Thyroid gland (tissue), 4 donors: ENCODE measurements around the gene DVL2. TPM values are rescaled to one million over a fixed set of nuclear protein-coding genes. Genes with fewer than 3 reads are reported as not detected.
A peak's percentile ranks its signal among the peaks of the same experiment; 100 is the strongest.
"Not testable (repeated sequence)": the region's sequence is repeated elsewhere in the genome, so short reads cannot be mapped to it uniquely, and the experiment has no call there.

Source experiments
- DNase-seq, 2 donors: peaks; one replicate each; pipeline ENCODE4 v3.0.0-alpha.2; 2019
- H3K27ac ChIP-seq, 3 donors: fragments of 200-600 bp; sonication (generic); 1 replicate in 2 of 3; 2 replicates in 1 of 3; pipeline ENCODE4 v1.5.1; 2016 to 2019; ENCODE audit warnings: mild to moderate bottlenecking in 1 of 3, moderate library complexity in 1 of 3
- H3K27me3 ChIP-seq: fragments of 200-600 bp; sonication (generic); one replicate; pipeline ENCODE4 v1.5.1; 2019
- H3K36me3 ChIP-seq, 2 donors: fragments of 200-600 bp; sonication (generic); one replicate each; pipeline ENCODE4 v1.5.1; 2016 to 2019
- H3K4me1 ChIP-seq, 2 donors: fragments of 200-600 bp; sonication (generic); one replicate each; pipeline ENCODE4 v1.5.1; 2017 to 2019
- H3K4me3 ChIP-seq, 3 donors: fragments of 200-600 bp; sonication (generic); replicated peaks in 1 of 3; 1 replicate in 2 of 3; 2 replicates in 1 of 3; pipeline ENCODE4 v1.5.1; 2016; ENCODE audit warnings: mild to moderate bottlenecking in 1 of 3
- H3K9me3 ChIP-seq: fragments of 200-600 bp; sonication (generic); one replicate; pipeline ENCODE4 v1.5.1; 2017
- POLR2A ChIP-seq, 2 donors: fragments of 450-650 bp; IDR thresholded peaks; one replicate each; pipeline ENCODE4 v1.6.1; 2017; ENCODE audit warnings: antibody characterized with exemption in 2 of 2, mild to moderate bottlenecking in 2 of 2, moderate library complexity in 1 of 2
- WGBS, 2 donors: methylation state at CpG; one replicate each; pipeline ENCODE4 v1.1.5; 2017; 5-methylcytosine and 5-hydroxymethylcytosine counted together
- intact Hi-C: fragments of 100-400 bp; cut with DNase I; formaldehyde crosslinking; loops from one replicate; pipeline ENCODE4 v1.15.1; 2023
- total RNA-seq, 4 donors: library from RNA; depleted of rRNA; stranded (reverse); fragments of >200 nt; gene quantifications; one replicate each; pipeline ENCODE4 v1.2.3, GENCODE V29; 2016
- TF ChIP-seq, protein P1 (sequence below), 6 experiments: fragments of 200-600 bp in 3 of 6; fragments of 450-650 bp in 3 of 6; sonication (generic) in 3 of 6; IDR thresholded peaks; one replicate each; pipeline ENCODE4 v1.5.1; 2016 to 2019; ENCODE audit warnings: antibody characterized with exemption in 6 of 6, mild to moderate bottlenecking in 2 of 6, inconsistent platforms in 1 of 6, moderate library complexity in 1 of 6

DVL2 gene
- total RNA-seq, 4 donors from 2014 or later, result 45.3 to 68.6 (median 49.0) TPM

GRCh38 chr17:7186241-7186640 is 48.1 kb downstream of the DVL2 start:
- H3K4me3 ChIP-seq, result no peak overlapping the region
- no peaks in the 10 kb centered on the region for H3K4me1 ChIP-seq
- DNase-seq, result no peak
- H3K27ac ChIP-seq, result no peak overlapping the region
- intact Hi-C loops, result no loop called here
- peaks cover 0 to 7% of the 10 kb centered on the region in 2 donors for H3K36me3 ChIP-seq
- no peaks in the 10 kb centered on the region for H3K27me3 ChIP-seq
- TF ChIP-seq, protein P1, sequence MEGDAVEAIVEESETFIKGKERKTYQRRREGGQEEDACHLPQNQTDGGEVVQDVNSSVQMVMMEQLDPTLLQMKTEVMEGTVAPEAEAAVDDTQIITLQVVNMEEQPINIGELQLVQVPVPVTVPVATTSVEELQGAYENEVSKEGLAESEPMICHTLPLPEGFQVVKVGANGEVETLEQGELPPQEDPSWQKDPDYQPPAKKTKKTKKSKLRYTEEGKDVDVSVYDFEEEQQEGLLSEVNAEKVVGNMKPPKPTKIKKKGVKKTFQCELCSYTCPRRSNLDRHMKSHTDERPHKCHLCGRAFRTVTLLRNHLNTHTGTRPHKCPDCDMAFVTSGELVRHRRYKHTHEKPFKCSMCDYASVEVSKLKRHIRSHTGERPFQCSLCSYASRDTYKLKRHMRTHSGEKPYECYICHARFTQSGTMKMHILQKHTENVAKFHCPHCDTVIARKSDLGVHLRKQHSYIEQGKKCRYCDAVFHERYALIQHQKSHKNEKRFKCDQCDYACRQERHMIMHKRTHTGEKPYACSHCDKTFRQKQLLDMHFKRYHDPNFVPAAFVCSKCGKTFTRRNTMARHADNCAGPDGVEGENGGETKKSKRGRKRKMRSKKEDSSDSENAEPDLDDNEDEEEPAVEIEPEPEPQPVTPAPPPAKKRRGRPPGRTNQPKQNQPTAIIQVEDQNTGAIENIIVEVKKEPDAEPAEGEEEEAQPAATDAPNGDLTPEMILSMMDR (IDR thresholded peaks at IDR 0.05), result peak in 2 of 6 experiments; percentile 3 to 4
- no peak for TF ChIP-seq POLR2A (IDR thresholded peaks at IDR 0.05)
- WGBS, 2 donors, result 59% methylated on average over 7 of the region's 7 CpGs
- no peaks in the 10 kb centered on the region for H3K9me3 ChIP-seq

DNA sequence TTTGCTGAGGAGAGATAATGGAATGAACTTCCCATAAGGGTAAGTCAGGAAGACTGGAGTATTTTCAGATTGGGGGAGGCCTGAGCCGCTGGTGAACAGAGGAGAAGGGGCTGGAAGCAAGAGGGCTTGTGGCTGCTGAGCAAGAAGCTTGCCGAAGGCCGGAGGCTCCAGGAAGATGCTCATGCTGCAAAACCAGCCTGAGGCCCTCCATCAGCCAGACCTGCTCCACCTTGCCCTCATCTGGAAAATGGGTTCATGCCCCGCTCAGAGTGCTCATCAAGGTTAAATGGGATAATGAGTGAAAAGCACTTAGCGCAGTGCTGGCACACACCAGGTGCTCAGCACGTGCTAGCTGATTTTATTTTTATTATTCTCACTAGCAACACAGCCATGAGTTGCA is 49.7 kb downstream of the DVL2 start:
- Histone ChIP-seq H3K36me3 (no peaks in the 10 kb centered on the region), H3K27me3 (no peaks in the 10 kb centered on the region), H3K9me3 (no peaks in the 10 kb centered on the region), H3K4me3 (no peak overlapping the region), H3K27ac (no peak overlapping the region), H3K4me1 (no peaks in the 10 kb centered on the region)
- WGBS, 2 donors, result 87 to 93% methylated on average over 6 of the region's 6 CpGs
- intact Hi-C loops, result no loop called here
- TF ChIP-seq, protein P1 (IDR thresholded peaks at IDR 0.05), result no peak
- TF ChIP-seq POLR2A (IDR thresholded peaks at IDR 0.05), result no peak
- DNase-seq, result no peak

DNA sequence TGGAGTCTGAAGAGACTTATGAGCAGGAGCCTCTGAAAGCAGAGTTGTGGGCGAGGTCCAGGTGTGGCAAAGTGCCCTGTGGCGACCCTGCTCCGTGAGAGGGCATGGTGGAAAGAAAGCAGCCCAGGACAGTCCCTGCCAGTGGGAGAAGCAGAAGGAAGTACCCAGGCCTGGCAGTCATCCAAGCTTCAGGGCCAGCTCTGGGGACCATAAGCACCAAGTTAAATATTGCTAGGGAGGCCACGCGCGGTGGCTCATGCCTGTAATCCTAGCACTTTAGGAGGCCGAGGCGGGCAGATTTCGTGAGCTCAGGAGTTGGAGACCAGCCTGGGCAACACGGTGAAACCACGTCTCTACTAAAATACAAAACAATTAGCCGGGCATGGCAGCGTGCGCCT is 50.2 kb downstream of the DVL2 start:
- H3K27ac ChIP-seq, result no peak overlapping the region
- no peaks in the 10 kb centered on the region for H3K27me3 ChIP-seq
- TF ChIP-seq, protein P1 (IDR thresholded peaks at IDR 0.05), result no peak
- TF ChIP-seq POLR2A (IDR thresholded peaks at IDR 0.05), result no peak
- H3K36me3 ChIP-seq, result no peaks in the 10 kb centered on the region
- H3K9me3 ChIP-seq, result no peaks in the 10 kb centered on the region
- 61 to 67% methylated on average over 14 of the region's 14 CpGs for WGBS, 2 donors
- H3K4me1 ChIP-seq, result no peaks in the 10 kb centered on the region
- peak; percentile 53 to 61 for DNase-seq
- intact Hi-C loops, result no loop called here
- H3K4me3 ChIP-seq, result no peak overlapping the region

DNA sequence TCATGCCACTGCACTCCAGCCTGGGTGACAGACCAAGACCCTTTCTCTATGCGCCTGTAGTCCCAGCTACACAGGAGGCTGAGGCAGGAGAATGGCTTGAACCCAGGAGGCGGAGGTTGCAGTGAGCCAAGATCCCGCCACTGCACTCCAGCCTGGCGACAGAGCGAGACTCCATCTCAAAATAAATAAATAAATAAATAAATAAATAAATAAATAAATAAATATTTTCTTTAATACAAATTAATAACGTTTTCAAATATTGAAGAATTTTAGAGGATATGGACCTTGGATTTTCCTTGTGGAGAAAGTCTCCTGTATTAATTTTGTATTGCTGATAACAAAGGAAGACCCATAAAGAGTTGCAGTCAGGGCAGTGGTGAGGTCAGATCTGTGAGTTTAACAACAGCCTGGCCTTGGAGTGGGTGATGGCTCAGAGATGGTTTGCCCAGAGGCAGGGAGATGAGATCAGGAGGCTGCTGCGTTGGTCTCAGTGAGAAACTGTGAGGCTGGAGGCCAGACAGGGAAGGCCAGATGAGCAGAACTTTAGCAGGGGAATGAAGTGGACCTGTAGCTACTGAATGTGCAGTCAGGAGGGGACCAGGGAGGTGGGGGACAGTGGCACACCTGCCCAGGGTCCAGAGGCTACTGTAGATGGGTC is 50.8 kb downstream of the DVL2 start:
- Histone ChIP-seq H3K4me1 (no peaks in the 10 kb centered on the region), H3K27ac (no peak overlapping the region), H3K27me3 (no peaks in the 10 kb centered on the region), H3K4me3 (no peak overlapping the region), H3K36me3 (no peaks in the 10 kb centered on the region), H3K9me3 (no peaks in the 10 kb centered on the region)
- no peak for TF ChIP-seq POLR2A (IDR thresholded peaks at IDR 0.05)
- TF ChIP-seq, protein P1 (IDR thresholded peaks at IDR 0.05), result no peak
- WGBS, 2 donors, result 87 to 88% methylated on average over 7 of the region's 7 CpGs
- no peak for DNase-seq
- intact Hi-C loops, result no loop called here

- H3K27me3 ChIP-seq, intact Hi-C loops, H3K27ac ChIP-seq, H3K36me3 ChIP-seq, H3K4me3 ChIP-seq, DNase-seq, H3K9me3 ChIP-seq: not testable (repeated sequence)
- H3K4me1 ChIP-seq, result peaks cover 8 to 12% of the 10 kb centered on the region in 2 donors
- 92 to 93% methylated on average over 2 of the region's 2 CpGs for WGBS, 2 donors
Observed at GRCh38 chr17:7182101-7182500, 52.2 kb downstream of the DVL2 start.
